HG02763 (cell line): Measurements from ENCODE around the gene EPN3.

Source experiments
- ATAC-seq: cut with Tn5 transposase; IDR thresholded peaks from one replicate; pipeline ENCODE4 v1.9.1; 2021; ENCODE audit warnings: mild to moderate bottlenecking, moderate library complexity; ENCODE audit not compliant: unreplicated experiment

EPN3 gene

GRCh38 chr17:50508573-50509460 is 23.7 kb upstream of the EPN3 start:
- no peak for ATAC-seq

DNA sequence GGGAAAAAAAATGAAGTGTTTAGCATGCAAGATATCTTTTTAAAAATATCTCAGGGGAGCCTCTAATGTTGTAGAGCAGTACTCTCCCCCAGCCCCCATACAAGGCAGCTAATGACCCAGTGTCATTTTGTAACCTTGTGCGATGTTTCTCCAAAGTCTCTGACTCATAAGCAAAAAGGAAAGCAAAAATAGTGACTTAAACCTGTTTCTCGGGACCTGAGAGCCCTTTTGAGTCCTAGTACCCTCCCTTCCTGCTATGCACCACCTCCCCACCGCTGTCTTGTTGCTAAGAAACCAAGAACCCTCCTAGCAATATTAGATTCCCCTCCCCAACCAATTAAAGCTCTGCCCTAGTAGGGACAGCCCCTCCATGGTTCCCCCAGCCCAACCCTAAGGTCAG is 21.5 kb upstream of the EPN3 start:
- ATAC-seq = peak; percentile 69

GRCh38 chr17:50513495-50513894 is 19.0 kb upstream of the EPN3 start:
- no peak for ATAC-seq

DNA sequence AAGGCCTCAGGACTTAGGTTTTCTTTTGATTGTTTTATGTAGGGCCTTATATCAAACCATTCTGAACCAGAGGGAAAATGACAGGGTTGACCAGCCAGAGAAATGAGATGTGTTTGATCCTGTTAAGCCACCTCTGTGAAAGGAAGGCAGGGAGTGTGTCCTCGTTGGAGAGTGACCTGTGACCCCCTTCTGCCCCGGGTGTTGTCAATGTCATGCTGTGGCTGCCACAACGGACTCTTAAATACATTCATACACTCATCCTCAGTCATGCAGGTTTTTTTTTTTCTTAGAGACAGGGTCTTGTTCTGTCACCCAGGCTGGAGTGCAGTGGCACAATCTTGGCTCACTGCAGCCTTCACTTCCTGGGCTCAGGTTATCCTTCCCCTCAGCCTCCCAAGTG is 18.1 kb upstream of the EPN3 start:
- ATAC-seq = no peak

GRCh38 chr17:50514936-50515702 is 17.4 kb upstream of the EPN3 start:
- no peak for ATAC-seq

GRCh38 chr17:50517011-50517410 is 15.5 kb upstream of the EPN3 start:
- no peak for ATAC-seq

GRCh38 chr17:50517504-50518383 is 14.8 kb upstream of the EPN3 start:
- no peak for ATAC-seq

- ATAC-seq = no peak
These were observed 14.0 kb upstream of the EPN3 start for GRCh38 chr17:50518384-50519023.

- ATAC-seq = no peak
These were observed 13.2 kb upstream of the EPN3 start for GRCh38 chr17:50519141-50519834.

GRCh38 chr17:50520483-50520882 is 12.1 kb upstream of the EPN3 start:
- ATAC-seq = no peak

- ATAC-seq = no peak
These were observed 11.0 kb upstream of the EPN3 start for GRCh38 chr17:50521514-50521913.

DNA sequence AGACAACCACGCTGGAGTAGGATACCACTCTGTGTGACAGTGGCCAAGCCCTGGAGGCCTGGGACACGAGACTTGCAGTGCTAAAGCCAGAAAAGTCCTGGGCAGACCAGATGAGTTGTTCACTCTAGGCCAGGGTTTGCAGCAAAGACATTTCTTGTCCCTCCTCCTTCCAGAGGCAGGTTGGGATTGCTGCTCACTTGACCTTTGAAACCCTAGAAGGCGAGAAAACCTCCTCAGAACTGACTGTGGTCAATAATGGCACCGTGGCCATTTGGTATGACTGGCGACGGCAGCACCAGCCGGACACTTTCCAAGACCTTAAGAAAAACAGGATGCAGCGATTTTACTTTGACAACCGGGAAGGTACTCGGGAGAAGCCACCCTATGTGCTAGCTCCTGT is 9.8 kb upstream of the EPN3 start:
- ATAC-seq = no peak

DNA sequence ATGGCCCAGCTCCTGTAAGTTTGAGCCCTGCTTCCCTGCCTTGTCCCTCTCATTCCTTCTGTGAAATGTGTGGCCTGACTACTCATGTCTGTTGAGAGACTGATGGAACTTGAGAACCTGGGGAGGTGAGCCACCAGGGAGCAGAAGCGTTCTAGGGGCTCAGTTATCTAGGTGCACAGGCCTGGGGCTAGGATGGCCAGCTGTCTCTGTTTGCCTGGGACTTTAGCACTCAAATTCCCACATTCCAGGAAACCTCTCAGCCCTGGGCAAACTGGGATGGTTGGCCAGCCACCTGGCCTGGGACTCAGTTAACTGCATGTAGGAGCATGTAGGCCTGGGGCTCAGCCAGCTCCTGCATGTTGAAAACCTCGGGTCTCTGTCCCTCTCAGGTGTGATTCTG is 9.3 kb upstream of the EPN3 start:
- ATAC-seq = no peak

GRCh38 chr17:50524838-50525237 is 7.7 kb upstream of the EPN3 start:
- ATAC-seq = no peak

DNA sequence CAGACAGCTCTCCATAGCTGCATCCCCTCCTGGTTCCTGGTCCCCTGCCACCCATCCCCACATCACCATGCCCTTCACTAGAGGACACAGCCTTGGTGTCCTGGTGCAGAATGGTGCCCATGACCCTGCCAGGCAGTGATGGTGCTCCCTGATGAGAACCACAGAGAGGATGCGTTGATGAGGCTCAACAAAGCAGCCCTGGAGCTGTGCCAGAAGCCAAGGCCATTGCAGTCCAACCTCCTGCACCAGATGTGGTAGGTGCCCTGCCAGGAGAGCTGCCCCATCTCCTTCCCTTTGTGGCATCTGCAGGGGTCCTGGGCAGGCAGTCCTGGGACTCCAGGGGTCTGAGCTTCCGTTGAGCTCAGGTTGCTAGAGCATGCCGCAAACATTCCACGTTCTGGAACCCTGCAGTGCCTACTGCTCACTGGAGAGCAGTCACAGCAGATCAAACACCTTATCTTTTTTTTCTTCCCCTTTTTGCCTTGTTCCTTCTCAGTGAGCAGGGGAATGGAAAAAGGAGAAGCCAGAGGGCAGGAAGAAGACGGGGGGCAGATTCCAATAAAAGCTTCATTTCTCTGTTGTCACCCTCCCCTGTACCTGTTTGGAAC is 5.3 kb upstream of the EPN3 start:
- ATAC-seq = no peak

DNA sequence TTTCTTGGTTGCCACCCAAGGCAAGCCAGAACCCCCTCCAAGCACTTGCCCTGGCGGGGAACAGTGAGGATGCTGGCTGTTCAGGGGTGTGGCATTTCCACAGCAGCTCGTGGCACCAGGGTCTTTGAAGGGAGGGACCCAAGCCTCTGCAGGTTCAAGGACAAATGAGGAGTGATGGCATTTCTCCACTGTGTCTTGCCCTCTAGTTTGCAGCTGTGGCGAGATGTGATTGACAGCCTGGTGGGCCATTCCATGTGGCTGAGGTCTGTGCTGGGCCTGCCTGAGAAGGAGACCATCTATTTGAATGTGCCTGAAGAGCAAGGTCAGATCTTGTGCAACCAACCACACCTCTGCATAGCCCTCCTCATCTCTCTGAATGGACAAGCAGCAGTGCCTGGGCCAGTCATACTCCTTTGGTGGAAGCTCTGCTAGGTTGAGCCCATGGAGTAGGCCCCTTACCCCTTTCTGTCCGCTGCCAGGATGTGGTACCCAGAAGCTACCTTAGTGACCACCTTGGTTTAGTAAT is 4.5 kb upstream of the EPN3 start:
- ATAC-seq = no peak

GRCh38 chr17:50529849-50530248 is 2.7 kb upstream of the EPN3 start:
- ATAC-seq = no peak

DNA sequence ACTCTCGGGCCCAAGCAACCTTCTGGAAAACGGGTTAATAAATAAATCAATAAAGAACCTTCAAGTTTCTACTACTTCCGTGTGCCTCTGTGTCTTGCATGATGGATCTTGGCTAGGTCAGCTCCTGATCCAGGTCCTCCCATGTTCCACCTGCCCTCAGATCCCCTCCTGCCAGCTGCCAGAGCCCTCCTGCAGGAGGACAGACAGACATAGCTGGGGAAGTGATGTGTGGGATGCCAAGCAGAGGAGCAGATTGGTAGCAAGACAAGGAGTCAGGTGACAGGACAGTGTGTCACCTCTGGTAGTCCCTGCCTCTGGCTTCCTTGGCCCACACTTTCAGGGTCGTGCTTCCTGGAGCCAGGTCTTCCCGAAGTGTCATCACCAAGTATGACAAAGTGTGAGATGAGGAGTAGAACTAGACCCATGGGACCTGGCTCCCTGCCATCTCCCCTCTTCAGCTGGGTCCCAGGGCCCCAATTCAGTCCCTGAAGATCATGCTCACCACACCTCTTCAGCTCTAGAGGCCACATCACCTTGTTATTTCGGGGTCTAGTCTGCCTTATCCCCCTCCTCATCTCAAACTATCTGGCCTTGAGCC is 1.0 kb upstream of the EPN3 start:
- ATAC-seq = no peak

- ATAC-seq = no peak
These were observed 650 bp downstream of the EPN3 start for GRCh38 chr17:50533185-50533584.
